SK-N-SH (cell line): ENCODE results near the gene TICAM2. TPM values are rescaled to one million over a fixed set of nuclear protein-coding genes. Genes with fewer than 3 reads are reported as not detected.

Experiments used
- CTCF ChIA-PET: fragments of 300-600, 350-600 bp; formaldehyde crosslinking; extraction: SDS; loops from one replicate; lab custom pipeline; 2021; lab: Yijun Ruan, JAX
- POLR2A ChIA-PET: fragments of 350-600 bp; sonication (Branson Sonifier 250); formaldehyde crosslinking; extraction: SDS; loops from one replicate; lab custom pipeline; 2020; ENCODE audit warnings: antibody characterized with exemption, inconsistent platforms; lab: Yijun Ruan, JAX
- DNase-seq: peaks from one replicate; pipeline ENCODE4 v3.0.0; 2012
- H2AFZ ChIP-seq: fragments of 200-600 bp; sonication (generic); 2 replicates; pipeline ENCODE4 v1.8.1; 2016; ENCODE audit warnings: antibody characterized with exemption, mild to moderate bottlenecking, low read depth
- H3F3A ChIP-seq: fragments of 200-600 bp; sonication (generic); replicated peaks from 2 replicates; pipeline ENCODE3; 2016; ENCODE audit warnings: antibody characterized with exemption, mild to moderate bottlenecking; ENCODE audit not compliant: insufficient read depth
- H3K27ac ChIP-seq, 2 experiments: fragments of 200-500 bp in 1 of 2; fragments of 200-600 bp in 1 of 2; sonication (Bioruptor generic) in 1 of 2; sonication (generic), shearing (Covaris generic) in 1 of 2; 2 replicates each; pipeline versions ENCODE4 v1.5.1 to v1.6.1; 2014 to 2016; ENCODE audit warnings: low read depth in 2 of 2, inconsistent platforms in 1 of 2, low read length in 1 of 2, mild to moderate bottlenecking in 1 of 2, mixed read lengths in 1 of 2
- H3K27me3 ChIP-seq: fragments of 200-600 bp; sonication (generic), shearing (Covaris generic); 2 replicates; pipeline ENCODE4 v1.6.1; 2016; ENCODE audit warnings: mixed run types; ENCODE audit not compliant: insufficient read depth
- H3K36me3 ChIP-seq, 2 experiments: fragments of 200-500 bp in 1 of 2; fragments of 200-600 bp in 1 of 2; sonication (Bioruptor generic) in 1 of 2; sonication (generic) in 1 of 2; replicated peaks in 1 of 2; 2 replicates each; pipeline versions ENCODE3 to v1.5.1; 2014 to 2016; ENCODE audit warnings: low read length in 1 of 2, mild to moderate bottlenecking in 1 of 2; ENCODE audit not compliant: insufficient read depth in 2 of 2, control insufficient read depth in 1 of 2
- H3K4me1 ChIP-seq, 2 experiments: fragments of 200-500 bp in 1 of 2; fragments of 200-600 bp in 1 of 2; sonication (Bioruptor generic) in 1 of 2; sonication (generic), shearing (Covaris generic) in 1 of 2; 2 replicates each; pipeline versions ENCODE4 v1.5.1 to v1.6.1; 2014 to 2016; ENCODE audit warnings: low read depth in 1 of 2, low read length in 1 of 2, mixed run types in 1 of 2; ENCODE audit not compliant: insufficient read depth in 2 of 2, control insufficient read depth in 1 of 2
- H3K4me2 ChIP-seq: fragments of 200-600 bp; sonication (generic), shearing (Covaris generic); 2 replicates; pipeline ENCODE4 v1.6.1; 2017; ENCODE audit warnings: mixed run types
- H3K4me3 ChIP-seq, 2 experiments: fragments of 200-500 bp in 1 of 2; fragments of 200-600 bp in 1 of 2; sonication (Bioruptor generic) in 1 of 2; sonication (generic), shearing (Covaris generic) in 1 of 2; 2 replicates each; pipeline versions ENCODE4 v1.5.1 to v1.8.1; 2014 to 2016; ENCODE audit warnings: low read depth in 2 of 2, inconsistent platforms in 1 of 2, low read length in 1 of 2, mild to moderate bottlenecking in 1 of 2, mixed read lengths in 1 of 2, moderate library complexity in 1 of 2
- H3K79me2 ChIP-seq: fragments of 200-600 bp; sonication (generic); 2 replicates; pipeline ENCODE4 v1.8.1; 2017; ENCODE audit warnings: mild to moderate bottlenecking; ENCODE audit not compliant: insufficient read depth
- H3K9ac ChIP-seq: fragments of 200-600 bp; sonication (generic); 2 replicates; pipeline ENCODE4 v1.6.1; 2017; ENCODE audit warnings: mixed run types
- H3K9me2 ChIP-seq: fragments of 200-600 bp; sonication (generic); 2 replicates; pipeline ENCODE4 v1.6.1; 2017; ENCODE audit warnings: mixed run types
- H3K9me3 ChIP-seq: fragments of 200-600 bp; sonication (generic); 2 replicates; pipeline ENCODE4 v1.6.1; 2017; ENCODE audit warnings: mixed run types, mild to moderate bottlenecking, moderate library complexity
- H4K20me1 ChIP-seq: fragments of 200-600 bp; sonication (generic); 2 replicates; pipeline ENCODE4 v1.6.1; 2017; ENCODE audit warnings: mild to moderate bottlenecking, mixed run types; ENCODE audit not compliant: insufficient read depth
- CHD2 ChIP-seq: fragments of 150-350 bp; IDR thresholded peaks from 2 replicates; pipeline ENCODE4 v1.6.1; 2018; ENCODE audit warnings: low read length; ENCODE audit not compliant: partially characterized antibody
- EP300 ChIP-seq, 2 experiments: IDR thresholded peaks; 2 replicates each; pipeline versions ENCODE4 v1.4.0 to v1.6.1; 2012; ENCODE audit warnings: borderline replicate concordance in 1 of 2, low read depth in 1 of 2, low read length in 1 of 2
- EZH2phosphoT487 ChIP-seq: fragments of 200-600 bp; sonication (generic); IDR thresholded peaks from 2 replicates; pipeline ENCODE4 v1.6.1; 2017; ENCODE audit warnings: low read depth, mixed run types, mild to moderate bottlenecking, antibody characterized with exemption, moderate library complexity, borderline replicate concordance
- FOSL2 ChIP-seq: IDR thresholded peaks from 2 replicates; pipeline ENCODE4 v1.4.0; 2012; ENCODE audit warnings: low read depth, mild to moderate bottlenecking, moderate library complexity, borderline replicate concordance
- FOXM1 ChIP-seq: IDR thresholded peaks from 2 replicates; pipeline ENCODE4 v1.4.0; 2012; ENCODE audit warnings: low read depth, mild to moderate bottlenecking
- IRF3 ChIP-seq: fragments of 150-350 bp; IDR thresholded peaks from 2 replicates; pipeline ENCODE4 v1.6.1; 2016; ENCODE audit warnings: mild to moderate bottlenecking, low read depth, low read length
- JUND ChIP-seq: IDR thresholded peaks from 2 replicates; pipeline ENCODE4 v1.4.0; 2012
- PBX3 ChIP-seq: IDR thresholded peaks from 2 replicates; pipeline ENCODE4; 2012
- REST ChIP-seq: IDR thresholded peaks from 2 replicates; pipeline ENCODE4 v1.6.1; 2012; ENCODE audit warnings: mild to moderate bottlenecking, low read depth, low read length, moderate library complexity
- RXRA ChIP-seq: IDR thresholded peaks from 2 replicates; pipeline ENCODE4 v1.4.0; 2012; ENCODE audit warnings: low read depth, mild to moderate bottlenecking, borderline replicate concordance
- SIN3A ChIP-seq: IDR thresholded peaks from 2 replicates; pipeline ENCODE4 v1.6.1; 2012; ENCODE audit warnings: low read depth, mild to moderate bottlenecking, low read length, moderate library complexity, borderline replicate concordance
- TCF12 ChIP-seq: IDR thresholded peaks from 2 replicates; pipeline ENCODE4 v1.4.0; 2012
- WGBS: methylation state at CpG from one replicate; pipeline ENCODE4 v1.1.6; 2017; ENCODE audit warnings: low lambda C conversion rate; 5-methylcytosine and 5-hydroxymethylcytosine counted together
- polyA plus RNA-seq, 3 experiments: library from polyadenylated mRNA; depleted of rRNA; stranded (reverse); fragments of >200 nt; gene quantifications; 2 replicates each; pipeline ENCODE4 v1.2.3, GENCODE V29; 2012

TICAM2 gene
- polyA plus RNA-seq, 1 of the 3 experiments (the other 2 are of a cell fraction), result not detected

GRCh38 chr5:115588640-115589039 lies 13.6 kb downstream of the TICAM2 start:
- no peak overlapping the region for H3K4me3 ChIP-seq
- POLR2A ChIA-PET, result no interaction called here
- no peak overlapping the region for H2AFZ ChIP-seq
- no peaks in the 10 kb centered on the region for H3K36me3 ChIP-seq
- H3K9ac ChIP-seq, result no peak overlapping the region
- no peaks in the 10 kb centered on the region for H3F3A ChIP-seq
- no peak for DNase-seq
- H4K20me1 ChIP-seq, result no peaks in the 10 kb centered on the region
- no peak overlapping the region for H3K4me2 ChIP-seq
- WGBS, result 68% methylated on average over 4 of the region's 4 CpGs
- no peak overlapping the region for H3K27ac ChIP-seq
- no peaks in the 10 kb centered on the region for H3K9me3 ChIP-seq
- no peaks in the 10 kb centered on the region for H3K27me3 ChIP-seq
- no peaks in the 10 kb centered on the region for H3K9me2 ChIP-seq
- no peaks in the 10 kb centered on the region for H3K4me1 ChIP-seq
- CTCF ChIA-PET, result interaction anchor here (1.3 to 4.6 kb wide), 5 partner anchors 10 to 281 kb away, joined by 3 to 40 read pairs (median 4); no protein-coding TSS in a partner anchor
- no peaks in the 10 kb centered on the region for H3K79me2 ChIP-seq
- TF ChIP-seq REST (no peak), CHD2 (no peak), IRF3 (no peak), FOSL2 (no peak), RXRA (no peak), JUND (no peak), PBX3 (no peak), EP300 (IDR thresholded peaks at IDR 0.05; ENCODE audit: borderline replicate concordance in 1 of 2, low read depth in 1 of 2, low read length in 1 of 2) (no peak), FOXM1 (no peak), SIN3A (no peak), EZH2phosphoT487 (no peak), TCF12 (no peak)
